Hepatocyte (in vitro differentiated cells): Measurements from ENCODE around the gene MYBPC1. TPM values are rescaled to one million over a fixed set of nuclear protein-coding genes. Genes with fewer than 3 reads are reported as not detected.
A peak's percentile ranks its signal among the peaks of the same experiment; 100 is the strongest.

ENCODE experiments used
- DNase-seq: peaks from one replicate; pipeline ENCODE4 v3.0.0-alpha.2; 2016; ENCODE audit warnings: low spot score
- H2AFZ ChIP-seq: fragments of 200-600 bp; sonication (generic); 2 replicates; pipeline ENCODE4 v1.6.0; 2016; ENCODE audit warnings: antibody characterized with exemption, mild to moderate bottlenecking
- H3K27ac ChIP-seq: fragments of 200-600 bp; sonication (generic); 2 replicates; pipeline ENCODE4 v1.5.1; 2016; ENCODE audit warnings: mild to moderate bottlenecking
- H3K27me3 ChIP-seq: fragments of 200-600 bp; sonication (generic); 2 replicates; pipeline ENCODE4 v1.6.1; 2016
- H3K36me3 ChIP-seq: fragments of 200-600 bp; sonication (generic); replicated peaks from 2 replicates; pipeline ENCODE4 v1.5.1; 2016; ENCODE audit warnings: low read depth; ENCODE audit not compliant: insufficient read depth
- H3K4me1 ChIP-seq: fragments of 200-600 bp; sonication (generic); 2 replicates; pipeline ENCODE4 v1.5.1; 2016; ENCODE audit warnings: mild to moderate bottlenecking, moderate library complexity; ENCODE audit not compliant: insufficient read depth
- H3K4me2 ChIP-seq: fragments of 200-600 bp; sonication (generic); 2 replicates; pipeline ENCODE4 v1.6.0; 2016
- H3K4me3 ChIP-seq: fragments of 200-600 bp; sonication (generic); 2 replicates; pipeline ENCODE4 v1.5.1; 2016; ENCODE audit warnings: mild to moderate bottlenecking
- H3K79me2 ChIP-seq: fragments of 200-600 bp; sonication (generic); 2 replicates; pipeline ENCODE4 v1.6.0; 2017; ENCODE audit warnings: mild to moderate bottlenecking
- H3K9me2 ChIP-seq: fragments of 200-600 bp; sonication (generic); replicated peaks from 2 replicates; pipeline ENCODE4 v1.6.0; 2017; ENCODE audit warnings: mild to moderate bottlenecking; ENCODE audit not compliant: insufficient read depth
- H3K9me3 ChIP-seq: fragments of 200-600 bp; sonication (generic); 2 replicates; pipeline ENCODE4 v1.5.1; 2016; ENCODE audit warnings: low read depth, mild to moderate bottlenecking
- H4K20me1 ChIP-seq: fragments of 200-600 bp; sonication (generic); 2 replicates; pipeline ENCODE4 v1.6.0; 2016; ENCODE audit warnings: mild to moderate bottlenecking; ENCODE audit not compliant: insufficient read depth, poor library complexity, severe bottlenecking
- CTCF ChIP-seq: fragments of 200-600 bp; sonication (generic); IDR thresholded peaks from 2 replicates; pipeline ENCODE4 v1.5.1; 2016; ENCODE audit warnings: antibody characterized with exemption, mild to moderate bottlenecking; ENCODE audit not compliant: poor library complexity
- EZH2 ChIP-seq: fragments of 200-600 bp; sonication (generic); IDR thresholded peaks from 2 replicates; pipeline ENCODE4 v1.6.1; 2016; ENCODE audit warnings: antibody characterized with exemption, mild to moderate bottlenecking, borderline replicate concordance
- EZH2phosphoT487 ChIP-seq: fragments of 200-600 bp; sonication (generic); IDR thresholded peaks from one replicate; pipeline ENCODE4 v1.6.1; 2018; ENCODE audit warnings: antibody characterized with exemption, mild to moderate bottlenecking, low read depth, moderate library complexity; ENCODE audit not compliant: unreplicated experiment, severe bottlenecking
- WGBS: methylation state at CpG from one replicate; pipeline ENCODE4 v1.1.6; 2016; ENCODE audit warnings: low lambda C conversion rate; ENCODE audit errors: missing lambda C conversion rate; 5-methylcytosine and 5-hydroxymethylcytosine counted together
- polyA plus RNA-seq: library from polyadenylated mRNA; unstranded; fragments of >200 nt; fragmentation: Nextera tagmentation; extraction: Ambion mirVana; gene quantifications from 2 replicates; pipeline ENCODE4 v1.2.1, GENCODE V29; 2016
- total RNA-seq: library from RNA; depleted of rRNA; stranded (reverse); fragments of >200 nt; gene quantifications from 2 replicates; pipeline ENCODE4 v1.2.3, GENCODE V29; 2014

Gene MYBPC1
- total and polyA plus RNA-seq, 2 experiments from 2014 or later, result 1.7 to 3.4 TPM

GRCh38 chr12:101599771-101600484 is 5.2 kb downstream of the MYBPC1 start:
- Histone ChIP-seq H3K79me2 (no peaks in the 10 kb centered on the region), H3K4me3 (no peak overlapping the region), H3K9me3 (no peaks in the 10 kb centered on the region), H3K4me1 (peaks cover 30% of the 10 kb centered on the region), H3K4me2 (peak overlapping the region; percentile 7), H3K9me2 (no peaks in the 10 kb centered on the region), H4K20me1 (no peaks in the 10 kb centered on the region), H3K27ac (peak overlapping the region; percentile 86), H3K27me3 (no peaks in the 10 kb centered on the region), H3K36me3 (no peaks in the 10 kb centered on the region), H2AFZ (no peak overlapping the region)
- peak; percentile 30 for DNase-seq
- 50% methylated on average over 5 of the region's 5 CpGs for WGBS
- TF ChIP-seq EZH2 (no peak), CTCF (no peak), EZH2phosphoT487 (no peak)

GRCh38 chr12:101604132-101604531 is 9.4 kb downstream of the MYBPC1 start:
- peak overlapping the region; percentile 79 for H3K27ac ChIP-seq
- no peak for DNase-seq
- H3K9me3 ChIP-seq, result no peaks in the 10 kb centered on the region
- no peak overlapping the region for H2AFZ ChIP-seq
- WGBS, result 50% methylated on average over 1 of the region's 1 CpG
- H4K20me1 ChIP-seq, result no peaks in the 10 kb centered on the region
- no peaks in the 10 kb centered on the region for H3K27me3 ChIP-seq
- peaks cover 38% of the 10 kb centered on the region for H3K4me1 ChIP-seq
- no peaks in the 10 kb centered on the region for H3K9me2 ChIP-seq
- no peaks in the 10 kb centered on the region for H3K36me3 ChIP-seq
- no peak overlapping the region for H3K4me3 ChIP-seq
- no peaks in the 10 kb centered on the region for H3K79me2 ChIP-seq
- peak overlapping the region; percentile 6 for H3K4me2 ChIP-seq
- TF ChIP-seq EZH2phosphoT487, result no peak
- no peak for TF ChIP-seq CTCF
- TF ChIP-seq EZH2, result no peak

- Histone ChIP-seq H2AFZ (no peak overlapping the region), H3K4me3 (no peak overlapping the region), H4K20me1 (no peaks in the 10 kb centered on the region), H3K27ac (peak overlapping the region; percentile 73), H3K4me2 (peak overlapping the region; percentile 54), H3K9me3 (no peaks in the 10 kb centered on the region), H3K27me3 (no peaks in the 10 kb centered on the region), H3K9me2 (no peaks in the 10 kb centered on the region), H3K36me3 (no peaks in the 10 kb centered on the region), H3K79me2 (no peaks in the 10 kb centered on the region), H3K4me1 (peaks cover 28% of the 10 kb centered on the region)
- DNase-seq, result no peak
- 45% methylated on average over 2 of the region's 2 CpGs for WGBS
- no peak for TF ChIP-seq EZH2
- TF ChIP-seq CTCF, result no peak
- no peak for TF ChIP-seq EZH2phosphoT487
Measured at GRCh38 chr12:101607894-101608293, 13.1 kb downstream of the MYBPC1 start.
